GM19025 (cell line): ENCODE data around the gene RAD51AP2.
A peak's percentile ranks its signal among the peaks of the same experiment; 100 is the strongest.
"Not testable (repeated sequence)": the region's sequence is repeated elsewhere in the genome, so short reads cannot be mapped to it uniquely, and the experiment has no call there.

Source experiments
- ATAC-seq: cut with Tn5 transposase; IDR thresholded peaks from one replicate; pipeline ENCODE4 v1.9.1; 2021; ENCODE audit warnings: mild to moderate bottlenecking, low read depth, moderate library complexity; ENCODE audit not compliant: unreplicated experiment

The RAD51AP2 gene

GRCh38 chr2:17518212-17519154, at the start of gene RAD51AP2:
Gene RAD51AP2 (minus strand): TSS chr2:17518440. CDS start chr2:17518415, 25 bp downstream.
- ATAC-seq, result peak; percentile 82

GRCh38 chr2:17565726-17566125, 47.5 kb upstream of the RAD51AP2 start:
- ATAC-seq, result not testable (repeated sequence)

GRCh38 chr2:17558878-17559277, 40.6 kb upstream of the RAD51AP2 start:
- no peak for ATAC-seq

- no peak for ATAC-seq
Observed at GRCh38 chr2:17558053-17558452, 39.8 kb upstream of the RAD51AP2 start.

GRCh38 chr2:17557596-17557995, 39.4 kb upstream of the RAD51AP2 start:
- ATAC-seq, result no peak

GRCh38 chr2:17555150-17555549, 36.9 kb upstream of the RAD51AP2 start:
- ATAC-seq, result no peak

GRCh38 chr2:17550907-17551306, 32.7 kb upstream of the RAD51AP2 start:
- ATAC-seq, result no peak

- ATAC-seq, result no peak
Observed at GRCh38 chr2:17547737-17548136, 29.5 kb upstream of the RAD51AP2 start.

- ATAC-seq, result no peak
Observed at GRCh38 chr2:17547237-17547636, 29.0 kb upstream of the RAD51AP2 start.

GRCh38 chr2:17545680-17546613, 27.7 kb upstream of the RAD51AP2 start:
- ATAC-seq, result no peak

- ATAC-seq, result no peak
Observed at GRCh38 chr2:17544256-17544655, 26.0 kb upstream of the RAD51AP2 start.

- no peak for ATAC-seq
Observed at GRCh38 chr2:17543848-17544247, 25.6 kb upstream of the RAD51AP2 start.

- ATAC-seq, result no peak
Observed at GRCh38 chr2:17543131-17543660, 25.0 kb upstream of the RAD51AP2 start.

GRCh38 chr2:17542471-17542870, 24.2 kb upstream of the RAD51AP2 start:
- ATAC-seq, result no peak

GRCh38 chr2:17541531-17541950, 23.3 kb upstream of the RAD51AP2 start:
- no peak for ATAC-seq

- no peak for ATAC-seq
Observed at GRCh38 chr2:17540813-17541530, 22.7 kb upstream of the RAD51AP2 start.

- ATAC-seq, result no peak
Observed at GRCh38 chr2:17540093-17540812, 22.0 kb upstream of the RAD51AP2 start, which contains the start of gene VSNL1. Gene VSNL1 (plus strand): TSS chr2:17540696. CDS start chr2:17592075, 51,379 bp downstream.

- ATAC-seq, result no peak
Observed at GRCh38 chr2:17539611-17540092, 21.4 kb upstream of the RAD51AP2 start.

- peak; percentile 52 for ATAC-seq
Observed at GRCh38 chr2:17538844-17539554, 20.8 kb upstream of the RAD51AP2 start.
